IMR-90 (cell line): ENCODE results near the gene SPATA25. TPM values are rescaled to one million over a fixed set of nuclear protein-coding genes. Genes with fewer than 3 reads are reported as not detected.

Experiments
- polyA plus RNA-seq, 3 experiments: library from polyadenylated mRNA; depleted of rRNA; stranded (reverse); fragments of >200 nt; gene quantifications; 2 replicates each; pipeline ENCODE4 v1.2.3, GENCODE V29; 2012; ENCODE audit warnings: low replicate concordance in 1 of 3
- total RNA-seq: library from RNA; depleted of rRNA; stranded (reverse); fragments of >200 nt; gene quantifications from 2 replicates; pipeline ENCODE4 v1.2.3, GENCODE V29; 2012; rRNA removed

The SPATA25 gene
- total and polyA plus RNA-seq, 2 of the 4 experiments (the other 2 are of a cell fraction), result 0.18 to 0.36 TPM

Other genes with a start within 250 kb of the SPATA25 start
- not detected in 2 replicates for gene WFDC11, start 217.4 kb downstream of the SPATA25 start, total RNA-seq
- gene WFDC11, start 217.4 kb downstream of the SPATA25 start, polyA plus RNA-seq (2012; rRNA removed), result not detected in 2 replicates
- not detected in 2 replicates for gene WFDC13, start 185.6 kb downstream of the SPATA25 start, total RNA-seq
- gene WFDC13, start 185.6 kb downstream of the SPATA25 start, polyA plus RNA-seq (2012; rRNA removed), result not detected in 2 replicates
- gene WFDC10B, start 182.6 kb downstream of the SPATA25 start, total RNA-seq, result not detected in 2 replicates
- not detected in 2 replicates for gene WFDC10B, start 182.6 kb downstream of the SPATA25 start, polyA plus RNA-seq (2012; rRNA removed)
- not detected in 2 replicates for gene SPINT4, start 165.3 kb downstream of the SPATA25 start, total RNA-seq
- not detected in 2 replicates for gene SPINT4, start 165.3 kb downstream of the SPATA25 start, polyA plus RNA-seq (2012; rRNA removed)
- 0.18 TPM in 1 of 2 replicates, not detected in the other for gene WFDC3, start 95.7 kb downstream of the SPATA25 start, total RNA-seq
- 0.87 and 1.4 TPM in 2 replicates for gene WFDC3, start 95.7 kb downstream of the SPATA25 start, polyA plus RNA-seq (2012; rRNA removed)
- 17.8 and 19.4 TPM in 2 replicates for gene DNTTIP1, start 95.7 kb downstream of the SPATA25 start, total RNA-seq
- gene DNTTIP1, start 95.7 kb downstream of the SPATA25 start, polyA plus RNA-seq (2012; rRNA removed), result 51.0 and 53.7 TPM in 2 replicates
- 43.4 and 43.6 TPM in 2 replicates for gene UBE2C, start 75.0 kb downstream of the SPATA25 start, total RNA-seq
- 120 and 124 TPM in 2 replicates for gene UBE2C, start 75.0 kb downstream of the SPATA25 start, polyA plus RNA-seq (2012; rRNA removed)
- gene TNNC2, start 60.3 kb downstream of the SPATA25 start, total RNA-seq, result 0.28 TPM in 1 of 2 replicates, not detected in the other
- gene TNNC2, start 60.3 kb downstream of the SPATA25 start, polyA plus RNA-seq (2012; rRNA removed), result 0.46 and 0.53 TPM in 2 replicates
- gene SNX21, start 53.8 kb downstream of the SPATA25 start, total RNA-seq, result 10.0 and 11.1 TPM in 2 replicates
- gene SNX21, start 53.8 kb downstream of the SPATA25 start, polyA plus RNA-seq (2012; rRNA removed), result 17.9 and 19.2 TPM in 2 replicates
- 27.8 and 29.8 TPM in 2 replicates for gene ACOT8, start 30.2 kb downstream of the SPATA25 start, total RNA-seq
- gene ACOT8, start 30.2 kb downstream of the SPATA25 start, polyA plus RNA-seq (2012; rRNA removed), result 47.5 and 54.3 TPM in 2 replicates
- 8.1 and 8.6 TPM in 2 replicates for gene ZSWIM3, start 30.0 kb downstream of the SPATA25 start, total RNA-seq
- 2.8 and 3.3 TPM in 2 replicates for gene ZSWIM3, start 30.0 kb downstream of the SPATA25 start, polyA plus RNA-seq (2012; rRNA removed)
- 7.8 and 10.0 TPM in 2 replicates for gene ZSWIM1, start 6.4 kb downstream of the SPATA25 start, total RNA-seq
- 4.2 and 4.6 TPM in 2 replicates for gene ZSWIM1, start 6.4 kb downstream of the SPATA25 start, polyA plus RNA-seq (2012; rRNA removed)
- gene NEURL2, start 3.6 kb upstream of the SPATA25 start, total RNA-seq, result 0.56 and 1.1 TPM in 2 replicates
- gene NEURL2, start 3.6 kb upstream of the SPATA25 start, polyA plus RNA-seq (2012; rRNA removed), result 2.0 and 2.5 TPM in 2 replicates
- 19.0 and 30.3 TPM in 2 replicates for gene CTSA, start 3.7 kb upstream of the SPATA25 start, total RNA-seq
- 290 and 312 TPM in 2 replicates for gene CTSA, start 3.7 kb upstream of the SPATA25 start, polyA plus RNA-seq (2012; rRNA removed)
- gene PLTP, start 24.5 kb upstream of the SPATA25 start, total RNA-seq, result 5.0 and 5.4 TPM in 2 replicates
- gene PLTP, start 24.5 kb upstream of the SPATA25 start, polyA plus RNA-seq (2012; rRNA removed), result 53.5 and 55.8 TPM in 2 replicates
- 5.4 and 6.1 TPM in 2 replicates for gene PCIF1, start 47.1 kb upstream of the SPATA25 start, total RNA-seq
- gene PCIF1, start 47.1 kb upstream of the SPATA25 start, polyA plus RNA-seq (2012; rRNA removed), result 17.8 and 18.3 TPM in 2 replicates
- 11.8 and 12.5 TPM in 2 replicates for gene ZNF335, start 84.6 kb upstream of the SPATA25 start, total RNA-seq
- gene ZNF335, start 84.6 kb upstream of the SPATA25 start, polyA plus RNA-seq (2012; rRNA removed), result 17.8 and 20.2 TPM in 2 replicates
- under 0.01 TPM in 2 replicates for gene MMP9, start 121.3 kb upstream of the SPATA25 start, total RNA-seq
- 0.16 and 0.17 TPM in 2 replicates for gene MMP9, start 121.3 kb upstream of the SPATA25 start, polyA plus RNA-seq (2012; rRNA removed)
- gene SLC12A5, start 141.6 kb upstream of the SPATA25 start, total RNA-seq, result not detected in 2 replicates
- gene SLC12A5, start 141.6 kb upstream of the SPATA25 start, polyA plus RNA-seq (2012; rRNA removed), result 2.2 and 3.4 TPM in 2 replicates
- gene NCOA5, start 202.3 kb upstream of the SPATA25 start, total RNA-seq, result 20.6 and 22.5 TPM in 2 replicates
- gene NCOA5, start 202.3 kb upstream of the SPATA25 start, polyA plus RNA-seq (2012; rRNA removed), result 17.0 and 17.4 TPM in 2 replicates
- 0.28 and 0.36 TPM in 2 replicates for gene CD40, start 230.7 kb upstream of the SPATA25 start, total RNA-seq
- gene CD40, start 230.7 kb upstream of the SPATA25 start, polyA plus RNA-seq (2012; rRNA removed), result 0.52 and 0.92 TPM in 2 replicates